ENCODE results near the gene DLG2. TPM values are rescaled to one million over a fixed set of nuclear protein-coding genes. Genes with fewer than 3 reads are reported as not detected.

DLG2 gene
- total and polyA plus RNA-seq, 4 donors = 0.30 to 5.5 (median 0.68) TPM

DNA sequence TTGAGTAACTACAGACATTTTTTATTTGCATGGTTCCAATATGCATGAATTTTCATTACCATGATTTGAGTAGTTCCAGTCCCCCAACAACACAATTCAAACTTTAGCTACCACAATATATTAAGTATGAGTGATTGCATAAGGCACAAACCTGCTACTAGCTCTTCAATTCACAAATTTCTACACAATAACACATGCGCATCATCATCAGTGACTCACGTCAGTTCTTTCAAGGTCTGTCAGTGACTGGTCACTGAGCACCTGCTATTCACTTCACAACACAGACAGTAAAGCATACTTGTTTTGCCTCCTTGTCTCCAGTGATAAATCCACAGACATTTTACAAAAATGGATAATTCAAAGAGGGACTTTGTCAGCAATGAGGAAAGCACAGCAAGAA is 1905.9 kb downstream of the DLG2 start:
- Histone ChIP-seq H3K9me3 (ENCODE audit: control insufficient read depth in 4 of 4, low read length in 3 of 4) (no peaks in the 10 kb centered on the region), H3K4me1 (ENCODE audit: control insufficient read depth in 4 of 4, insufficient read depth in 4 of 4, low read length in 3 of 4) (peaks cover 0 to 8% (median 7%) of the 10 kb centered on the region in 4 donors), H3K36me3 (ENCODE audit: control insufficient read depth in 4 of 4, insufficient read depth in 3 of 4, low read depth in 1 of 4, low read length in 3 of 4) (peaks cover 0 to 2% (median 0%) of the 10 kb centered on the region in 4 donors), H3K27me3 (ENCODE audit: control insufficient read depth in 4 of 4, insufficient read depth in 4 of 4, low read length in 3 of 4) (no peaks in the 10 kb centered on the region), H3K9ac (ENCODE audit: low read depth in 1 of 2, low read length in 2 of 2) (no peak overlapping the region), H3K27ac (ENCODE audit: low read depth in 1 of 2, low read length in 2 of 2) (no peak overlapping the region), H3K4me3 (ENCODE audit: low read depth in 1 of 3, low read length in 3 of 3) (no peak overlapping the region)
- WGBS = 94% methylated on average over 2 of the region's 2 CpGs
- TF ChIP-seq EGR1 (IDR thresholded peaks at IDR 0.05; ENCODE audit: low read depth in 2 of 2) (no peak), JUND (IDR thresholded peaks at IDR 0.05) (no peak), HNF4A (conservative IDR thresholded peaks at IDR 0.05) (no peak), FOXA1 (IDR thresholded peaks at IDR 0.05) (no peak), HNF4G (IDR thresholded peaks at IDR 0.05) (no peak), NR2F2 (IDR thresholded peaks at IDR 0.05) (no peak), YY1 (IDR thresholded peaks at IDR 0.05) (no peak), RAD21 (IDR thresholded peaks at IDR 0.05) (no peak), SP1 (IDR thresholded peaks at IDR 0.05) (no peak), FOXA2 (IDR thresholded peaks at IDR 0.05) (no peak), GABPA (IDR thresholded peaks at IDR 0.05 in 1 of 2, conservative IDR thresholded peaks at IDR 0.05 in 1 of 2) (no peak), TAF1 (conservative IDR thresholded peaks at IDR 0.05) (no peak), RXRA (IDR thresholded peaks at IDR 0.05) (no peak)
- TF ChIP-seq, protein P1, sequence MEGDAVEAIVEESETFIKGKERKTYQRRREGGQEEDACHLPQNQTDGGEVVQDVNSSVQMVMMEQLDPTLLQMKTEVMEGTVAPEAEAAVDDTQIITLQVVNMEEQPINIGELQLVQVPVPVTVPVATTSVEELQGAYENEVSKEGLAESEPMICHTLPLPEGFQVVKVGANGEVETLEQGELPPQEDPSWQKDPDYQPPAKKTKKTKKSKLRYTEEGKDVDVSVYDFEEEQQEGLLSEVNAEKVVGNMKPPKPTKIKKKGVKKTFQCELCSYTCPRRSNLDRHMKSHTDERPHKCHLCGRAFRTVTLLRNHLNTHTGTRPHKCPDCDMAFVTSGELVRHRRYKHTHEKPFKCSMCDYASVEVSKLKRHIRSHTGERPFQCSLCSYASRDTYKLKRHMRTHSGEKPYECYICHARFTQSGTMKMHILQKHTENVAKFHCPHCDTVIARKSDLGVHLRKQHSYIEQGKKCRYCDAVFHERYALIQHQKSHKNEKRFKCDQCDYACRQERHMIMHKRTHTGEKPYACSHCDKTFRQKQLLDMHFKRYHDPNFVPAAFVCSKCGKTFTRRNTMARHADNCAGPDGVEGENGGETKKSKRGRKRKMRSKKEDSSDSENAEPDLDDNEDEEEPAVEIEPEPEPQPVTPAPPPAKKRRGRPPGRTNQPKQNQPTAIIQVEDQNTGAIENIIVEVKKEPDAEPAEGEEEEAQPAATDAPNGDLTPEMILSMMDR (IDR thresholded peaks at IDR 0.05; ENCODE audit: low read depth, low read length, missing input control) = no peak
- TF ChIP-seq, protein P2, sequence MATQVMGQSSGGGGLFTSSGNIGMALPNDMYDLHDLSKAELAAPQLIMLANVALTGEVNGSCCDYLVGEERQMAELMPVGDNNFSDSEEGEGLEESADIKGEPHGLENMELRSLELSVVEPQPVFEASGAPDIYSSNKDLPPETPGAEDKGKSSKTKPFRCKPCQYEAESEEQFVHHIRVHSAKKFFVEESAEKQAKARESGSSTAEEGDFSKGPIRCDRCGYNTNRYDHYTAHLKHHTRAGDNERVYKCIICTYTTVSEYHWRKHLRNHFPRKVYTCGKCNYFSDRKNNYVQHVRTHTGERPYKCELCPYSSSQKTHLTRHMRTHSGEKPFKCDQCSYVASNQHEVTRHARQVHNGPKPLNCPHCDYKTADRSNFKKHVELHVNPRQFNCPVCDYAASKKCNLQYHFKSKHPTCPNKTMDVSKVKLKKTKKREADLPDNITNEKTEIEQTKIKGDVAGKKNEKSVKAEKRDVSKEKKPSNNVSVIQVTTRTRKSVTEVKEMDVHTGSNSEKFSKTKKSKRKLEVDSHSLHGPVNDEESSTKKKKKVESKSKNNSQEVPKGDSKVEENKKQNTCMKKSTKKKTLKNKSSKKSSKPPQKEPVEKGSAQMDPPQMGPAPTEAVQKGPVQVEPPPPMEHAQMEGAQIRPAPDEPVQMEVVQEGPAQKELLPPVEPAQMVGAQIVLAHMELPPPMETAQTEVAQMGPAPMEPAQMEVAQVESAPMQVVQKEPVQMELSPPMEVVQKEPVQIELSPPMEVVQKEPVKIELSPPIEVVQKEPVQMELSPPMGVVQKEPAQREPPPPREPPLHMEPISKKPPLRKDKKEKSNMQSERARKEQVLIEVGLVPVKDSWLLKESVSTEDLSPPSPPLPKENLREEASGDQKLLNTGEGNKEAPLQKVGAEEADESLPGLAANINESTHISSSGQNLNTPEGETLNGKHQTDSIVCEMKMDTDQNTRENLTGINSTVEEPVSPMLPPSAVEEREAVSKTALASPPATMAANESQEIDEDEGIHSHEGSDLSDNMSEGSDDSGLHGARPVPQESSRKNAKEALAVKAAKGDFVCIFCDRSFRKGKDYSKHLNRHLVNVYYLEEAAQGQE (IDR thresholded peaks at IDR 0.05) = no peak
- TF ChIP-seq, protein P3, sequence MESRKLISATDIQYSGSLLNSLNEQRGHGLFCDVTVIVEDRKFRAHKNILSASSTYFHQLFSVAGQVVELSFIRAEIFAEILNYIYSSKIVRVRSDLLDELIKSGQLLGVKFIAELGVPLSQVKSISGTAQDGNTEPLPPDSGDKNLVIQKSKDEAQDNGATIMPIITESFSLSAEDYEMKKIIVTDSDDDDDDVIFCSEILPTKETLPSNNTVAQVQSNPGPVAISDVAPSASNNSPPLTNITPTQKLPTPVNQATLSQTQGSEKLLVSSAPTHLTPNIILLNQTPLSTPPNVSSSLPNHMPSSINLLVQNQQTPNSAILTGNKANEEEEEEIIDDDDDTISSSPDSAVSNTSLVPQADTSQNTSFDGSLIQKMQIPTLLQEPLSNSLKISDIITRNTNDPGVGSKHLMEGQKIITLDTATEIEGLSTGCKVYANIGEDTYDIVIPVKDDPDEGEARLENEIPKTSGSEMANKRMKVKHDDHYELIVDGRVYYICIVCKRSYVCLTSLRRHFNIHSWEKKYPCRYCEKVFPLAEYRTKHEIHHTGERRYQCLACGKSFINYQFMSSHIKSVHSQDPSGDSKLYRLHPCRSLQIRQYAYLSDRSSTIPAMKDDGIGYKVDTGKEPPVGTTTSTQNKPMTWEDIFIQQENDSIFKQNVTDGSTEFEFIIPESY (IDR thresholded peaks at IDR 0.05) = no peak
- TF ChIP-seq, protein P4, sequence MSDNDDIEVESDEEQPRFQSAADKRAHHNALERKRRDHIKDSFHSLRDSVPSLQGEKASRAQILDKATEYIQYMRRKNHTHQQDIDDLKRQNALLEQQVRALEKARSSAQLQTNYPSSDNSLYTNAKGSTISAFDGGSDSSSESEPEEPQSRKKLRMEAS (IDR thresholded peaks at IDR 0.05) = no peak
- TF ChIP-seq, protein P5, sequence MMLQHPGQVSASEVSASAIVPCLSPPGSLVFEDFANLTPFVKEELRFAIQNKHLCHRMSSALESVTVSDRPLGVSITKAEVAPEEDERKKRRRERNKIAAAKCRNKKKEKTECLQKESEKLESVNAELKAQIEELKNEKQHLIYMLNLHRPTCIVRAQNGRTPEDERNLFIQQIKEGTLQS (IDR thresholded peaks at IDR 0.05) = no peak
- no peak for DNase-seq (ENCODE audit: low spot score)
